Neural progenitor cell (in vitro differentiated cells): Measurements from ENCODE around the gene PACRG. TPM values are rescaled to one million over a fixed set of nuclear protein-coding genes. Genes with fewer than 3 reads are reported as not detected.

Experiments
- DNase-seq: peaks from one replicate; pipeline ENCODE4 v3.0.0-alpha.2; 2016; ENCODE audit warnings: low spot score
- H2AFZ ChIP-seq: fragments of 200-600 bp; sonication (generic); replicated peaks from 2 replicates; pipeline ENCODE4 v1.6.1; 2016; ENCODE audit warnings: antibody characterized with exemption
- H3F3A ChIP-seq: fragments of 200-600 bp; sonication (generic); 2 replicates; pipeline ENCODE4 v1.6.1; 2016; ENCODE audit warnings: antibody characterized with exemption, low read depth
- H3K27ac ChIP-seq: fragments of 200-600 bp; sonication (generic); 2 replicates; pipeline ENCODE4 v1.5.1; 2016; ENCODE audit warnings: mild to moderate bottlenecking
- H3K27me3 ChIP-seq: fragments of 200-600 bp; sonication (generic); 2 replicates; pipeline ENCODE4 v1.6.1; 2016; ENCODE audit warnings: mild to moderate bottlenecking, moderate library complexity
- H3K36me3 ChIP-seq: fragments of 200-600 bp; sonication (generic); 2 replicates; pipeline ENCODE4 v1.5.1; 2016
- H3K4me1 ChIP-seq: fragments of 200-600 bp; sonication (generic); 2 replicates; pipeline ENCODE4 v1.6.1; 2016; ENCODE audit warnings: mixed run types
- H3K4me2 ChIP-seq: fragments of 200-600 bp; sonication (generic); 2 replicates; pipeline ENCODE4 v1.6.1; 2016
- H3K4me3 ChIP-seq: fragments of 200-600 bp; sonication (generic); 2 replicates; pipeline ENCODE4 v1.5.1; 2016
- H3K79me2 ChIP-seq: fragments of 200-600 bp; sonication (generic); 2 replicates; pipeline ENCODE4 v1.6.1; 2016; ENCODE audit warnings: low read depth
- H3K9ac ChIP-seq: fragments of 200-600 bp; sonication (generic); 2 replicates; pipeline ENCODE4 v1.6.1; 2016
- H3K9me3 ChIP-seq: fragments of 200-600 bp; sonication (generic); 2 replicates; pipeline ENCODE4 v1.5.1; 2016; ENCODE audit warnings: low read depth
- H4K20me1 ChIP-seq: fragments of 200-600 bp; sonication (generic); 2 replicates; pipeline ENCODE4 v1.6.1; 2016; ENCODE audit warnings: low read depth
- H3K27ac Mint-ChIP-seq: 3 replicates; pipeline ENCODE4 v1.8.0; 2021; ENCODE audit warnings: mixed read lengths
- H3K27me3 Mint-ChIP-seq: 2 replicates; pipeline ENCODE4 v1.8.0; 2022; ENCODE audit warnings: low read depth, mild to moderate bottlenecking, inconsistent platforms, moderate library complexity, mixed read lengths; ENCODE audit not compliant: insufficient read depth
- H3K36me3 Mint-ChIP-seq: 3 replicates; pipeline ENCODE4 v1.8.0; 2021; ENCODE audit warnings: mixed read lengths
- H3K4me1 Mint-ChIP-seq: 3 replicates; pipeline ENCODE4 v1.8.0; 2021; ENCODE audit warnings: mixed read lengths
- H3K4me3 Mint-ChIP-seq: 3 replicates; pipeline ENCODE4 v1.8.0; 2021; ENCODE audit warnings: mild to moderate bottlenecking, moderate library complexity, mixed read lengths
- H3K9me3 Mint-ChIP-seq: 3 replicates; pipeline ENCODE4 v1.8.0; 2020; ENCODE audit warnings: mixed read lengths
- EZH2 ChIP-seq: fragments of 200-600 bp; sonication (generic); IDR thresholded peaks from 2 replicates; pipeline ENCODE4 v1.6.1; 2017; ENCODE audit warnings: antibody characterized with exemption, mild to moderate bottlenecking, moderate library complexity
- EZH2phosphoT487 ChIP-seq: fragments of 200-600 bp; sonication (generic); IDR thresholded peaks from 2 replicates; pipeline ENCODE4 v1.6.1; 2017; ENCODE audit warnings: antibody characterized with exemption
- total RNA-seq: library from RNA; depleted of rRNA; stranded (reverse); fragments of >200 nt; gene quantifications from 2 replicates; pipeline ENCODE4 v1.2.3, GENCODE V29; 2015; ENCODE audit warnings: low replicate concordance
- TF ChIP-seq, protein P1 (sequence below): fragments of 200-600 bp; sonication (generic); IDR thresholded peaks from 2 replicates; pipeline ENCODE4 v1.5.1; 2017; ENCODE audit warnings: antibody characterized with exemption, mild to moderate bottlenecking

PACRG gene
- total RNA-seq, 1 donor from 2014 or later, result 0.30 TPM

DNA sequence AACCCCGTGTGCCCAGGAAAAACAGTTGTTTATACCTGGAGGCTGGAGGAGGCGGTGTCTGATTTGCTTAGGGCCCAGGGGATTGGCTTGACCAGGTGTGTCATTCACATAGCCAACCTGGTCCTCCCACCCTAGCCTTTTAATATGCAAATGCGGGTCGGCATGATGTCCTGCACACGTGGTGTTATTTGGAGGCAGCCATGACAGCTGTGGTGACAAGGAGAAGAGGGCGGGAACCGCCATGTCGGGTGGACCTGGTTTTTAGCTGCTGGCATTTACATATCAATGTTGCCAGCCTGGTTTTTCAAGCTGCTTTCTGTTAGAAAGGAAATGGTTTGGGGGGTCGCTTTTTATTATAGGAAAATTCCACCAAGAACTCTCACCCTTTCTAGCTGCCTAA is 395.3 kb downstream of the PACRG start:
- H3K27me3 ChIP-seq, result no peaks in the 10 kb centered on the region
- no peak overlapping the region for H2AFZ ChIP-seq
- Mint-ChIP-seq H3K36me3 (no peaks in the 10 kb centered on the region), H3K9me3 (peaks cover 8% of the 10 kb centered on the region), H3K27ac (no peak overlapping the region), H3K27me3 (peaks cover 3% of the 10 kb centered on the region), H3K4me1 (no peaks in the 10 kb centered on the region), H3K4me3 (no peak overlapping the region)
- no peaks in the 10 kb centered on the region for H3K9me3 ChIP-seq
- H3F3A ChIP-seq, result no peaks in the 10 kb centered on the region
- no peaks in the 10 kb centered on the region for H3K4me1 ChIP-seq
- H3K4me2 ChIP-seq, result no peak overlapping the region
- H3K79me2 ChIP-seq, result no peaks in the 10 kb centered on the region
- no peaks in the 10 kb centered on the region for H4K20me1 ChIP-seq
- TF ChIP-seq EZH2 (no peak), EZH2phosphoT487 (no peak)
- TF ChIP-seq, protein P1, sequence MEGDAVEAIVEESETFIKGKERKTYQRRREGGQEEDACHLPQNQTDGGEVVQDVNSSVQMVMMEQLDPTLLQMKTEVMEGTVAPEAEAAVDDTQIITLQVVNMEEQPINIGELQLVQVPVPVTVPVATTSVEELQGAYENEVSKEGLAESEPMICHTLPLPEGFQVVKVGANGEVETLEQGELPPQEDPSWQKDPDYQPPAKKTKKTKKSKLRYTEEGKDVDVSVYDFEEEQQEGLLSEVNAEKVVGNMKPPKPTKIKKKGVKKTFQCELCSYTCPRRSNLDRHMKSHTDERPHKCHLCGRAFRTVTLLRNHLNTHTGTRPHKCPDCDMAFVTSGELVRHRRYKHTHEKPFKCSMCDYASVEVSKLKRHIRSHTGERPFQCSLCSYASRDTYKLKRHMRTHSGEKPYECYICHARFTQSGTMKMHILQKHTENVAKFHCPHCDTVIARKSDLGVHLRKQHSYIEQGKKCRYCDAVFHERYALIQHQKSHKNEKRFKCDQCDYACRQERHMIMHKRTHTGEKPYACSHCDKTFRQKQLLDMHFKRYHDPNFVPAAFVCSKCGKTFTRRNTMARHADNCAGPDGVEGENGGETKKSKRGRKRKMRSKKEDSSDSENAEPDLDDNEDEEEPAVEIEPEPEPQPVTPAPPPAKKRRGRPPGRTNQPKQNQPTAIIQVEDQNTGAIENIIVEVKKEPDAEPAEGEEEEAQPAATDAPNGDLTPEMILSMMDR, result no peak
- no peak overlapping the region for H3K27ac ChIP-seq
- no peaks in the 10 kb centered on the region for H3K36me3 ChIP-seq
- no peak overlapping the region for H3K4me3 ChIP-seq
- no peak overlapping the region for H3K9ac ChIP-seq
- DNase-seq, result no peak

DNA sequence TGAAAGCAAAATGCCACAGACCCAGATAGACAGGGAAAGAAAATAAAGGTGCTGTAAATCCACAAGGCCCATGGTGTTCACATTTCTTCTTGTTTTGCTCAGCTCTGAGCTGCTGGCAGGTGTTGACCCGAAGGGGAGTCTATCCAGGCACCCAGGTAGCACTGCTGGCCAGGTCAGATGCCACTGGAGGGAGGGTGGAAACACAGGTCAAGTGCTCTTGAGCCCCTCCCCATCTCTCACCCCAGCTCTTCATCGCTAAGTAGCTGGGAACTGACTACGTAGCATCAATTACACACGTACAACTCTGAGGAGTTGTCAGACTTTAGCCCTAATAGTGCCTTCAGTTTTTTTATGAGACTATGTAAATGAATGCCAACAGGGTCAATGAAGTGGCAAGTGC is 399.0 kb downstream of the PACRG start:
- Histone ChIP-seq H3K79me2 (no peaks in the 10 kb centered on the region), H3K36me3 (no peaks in the 10 kb centered on the region), H3K9ac (no peak overlapping the region), H2AFZ (no peak overlapping the region), H3K4me3 (no peak overlapping the region), H3K27me3 (no peaks in the 10 kb centered on the region), H3K4me1 (no peaks in the 10 kb centered on the region), H3F3A (no peaks in the 10 kb centered on the region), H3K9me3 (no peaks in the 10 kb centered on the region), H3K4me2 (no peak overlapping the region), H3K27ac (no peak overlapping the region), H4K20me1 (no peaks in the 10 kb centered on the region)
- TF ChIP-seq EZH2, result no peak
- TF ChIP-seq EZH2phosphoT487, result no peak
- TF ChIP-seq, protein P1, result no peak
- no peak for DNase-seq
- Mint-ChIP-seq H3K36me3 (no peaks in the 10 kb centered on the region), H3K27ac (no peak overlapping the region), H3K27me3 (peaks cover 8% of the 10 kb centered on the region), H3K9me3 (peaks cover 8% of the 10 kb centered on the region), H3K4me3 (no peak overlapping the region), H3K4me1 (no peaks in the 10 kb centered on the region)

DNA sequence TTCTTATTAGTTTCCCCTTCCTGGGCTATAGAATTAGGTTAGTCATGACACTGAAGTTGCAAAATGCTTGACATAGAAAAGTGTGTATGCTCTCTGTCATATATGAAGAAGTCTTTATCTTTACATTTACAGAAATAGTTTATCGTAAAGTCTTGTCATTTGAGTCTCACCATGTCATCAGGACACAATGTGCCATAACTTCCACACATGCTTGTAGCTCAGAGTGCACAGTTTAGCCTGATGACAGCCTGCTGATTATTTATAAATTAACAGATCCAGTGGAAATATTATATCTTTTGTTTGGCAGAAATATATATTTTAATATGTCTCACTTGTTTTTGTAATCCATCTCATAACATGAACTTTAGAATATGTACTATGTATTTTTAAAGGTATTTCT is 399.8 kb downstream of the PACRG start:
- Mint-ChIP-seq H3K27ac (no peak overlapping the region), H3K27me3 (peaks cover 6% of the 10 kb centered on the region), H3K9me3 (peaks cover 2% of the 10 kb centered on the region), H3K4me3 (no peak overlapping the region), H3K36me3 (no peaks in the 10 kb centered on the region), H3K4me1 (no peaks in the 10 kb centered on the region)
- H3K27ac ChIP-seq, result no peak overlapping the region
- H3K4me2 ChIP-seq, result no peak overlapping the region
- H3K27me3 ChIP-seq, result no peaks in the 10 kb centered on the region
- no peak overlapping the region for H3K9ac ChIP-seq
- no peaks in the 10 kb centered on the region for H3K36me3 ChIP-seq
- no peak overlapping the region for H2AFZ ChIP-seq
- H3K9me3 ChIP-seq, result no peaks in the 10 kb centered on the region
- H3F3A ChIP-seq, result no peaks in the 10 kb centered on the region
- no peak for DNase-seq
- H3K79me2 ChIP-seq, result no peaks in the 10 kb centered on the region
- H4K20me1 ChIP-seq, result no peaks in the 10 kb centered on the region
- no peaks in the 10 kb centered on the region for H3K4me1 ChIP-seq
- TF ChIP-seq, protein P1, result no peak
- TF ChIP-seq EZH2 (no peak), EZH2phosphoT487 (no peak)
- no peak overlapping the region for H3K4me3 ChIP-seq
